Activated CD4-positive, alpha-beta T cell treated with anti-CD3 and anti-CD28 coated beads for 36 hours (primary cell): ENCODE results near the gene XRCC5. TPM values are rescaled to one million over a fixed set of nuclear protein-coding genes. Genes with fewer than 3 reads are reported as not detected.

Experiments
- ATAC-seq: fragments of 200-7000 bp; cut with Tn5 transposase; one replicate; pipeline ENCODE4 v1.10.0; 2021; ENCODE audit warnings: mild to moderate bottlenecking, moderate library complexity
- CTCF ChIA-PET: fragments of 350-600 bp; sonication (Branson Sonifier 250); formaldehyde crosslinking; loops from one replicate; lab custom pipeline; 2021; ENCODE audit warnings: antibody characterized with exemption; lab: Charles Lee
- POLR2A ChIA-PET: fragments of 350-600 bp; sonication (Branson Sonifier 250); formaldehyde crosslinking; loops from one replicate; lab custom pipeline; 2021; ENCODE audit warnings: antibody characterized with exemption, inconsistent platforms; lab: Charles Lee
- DNase-seq: peaks from one replicate; pipeline ENCODE4 v3.0.0-alpha.2; 2020
- H3K27ac Mint-ChIP-seq: one replicate; pipeline ENCODE4 v1.8.0; 2021; ENCODE audit warnings: mixed read lengths
- H3K27me3 Mint-ChIP-seq: one replicate; pipeline ENCODE4 v1.8.0; 2021; ENCODE audit warnings: mixed read lengths
- H3K36me3 Mint-ChIP-seq: one replicate; pipeline ENCODE4 v1.8.0; 2021; ENCODE audit warnings: low read depth, mixed read lengths
- H3K4me1 Mint-ChIP-seq: one replicate; pipeline ENCODE4 v1.8.0; 2021; ENCODE audit warnings: mixed read lengths
- H3K4me3 Mint-ChIP-seq: one replicate; pipeline ENCODE4 v1.8.0; 2021; ENCODE audit warnings: mild to moderate bottlenecking, moderate library complexity, mixed read lengths
- H3K9me3 Mint-ChIP-seq: one replicate; pipeline ENCODE4 v1.8.0; 2021; ENCODE audit warnings: low read depth, mixed read lengths
- intact Hi-C, 2 experiments: fragments of 100-400 bp; cut with DNase I in 1 of 2; cut with micrococcal nuclease in 1 of 2; formaldehyde crosslinking; loops; one replicate each; pipeline versions ENCODE4 v1.14.2 to v1.15.1; 2022 to 2024; cut with DNase I, micrococcal nuclease
- total RNA-seq, 2 experiments: library from RNA; stranded (reverse); gene quantifications; one replicate each; pipeline ENCODE4 v1.2.3, GENCODE V29; 2021

The XRCC5 gene
- total RNA-seq, 2 experiments from 2014 or later, result 395 to 536 TPM

- POLR2A ChIA-PET, result no interaction called here
- peaks cover 7% of the 10 kb centered on the region for H3K36me3 Mint-ChIP-seq
- CTCF ChIA-PET, result no interaction called here
- intact Hi-C loops, result loop anchor here in 1 of 2 experiments (5.0 kb wide), 2 partner anchors 126 to 186 kb away; no protein-coding TSS in a partner anchor
- H3K4me1 Mint-ChIP-seq, result peaks cover 48% of the 10 kb centered on the region
- H3K27me3 Mint-ChIP-seq, result no peaks in the 10 kb centered on the region
- H3K9me3 Mint-ChIP-seq, result no peaks in the 10 kb centered on the region
- H3K27ac Mint-ChIP-seq, result no peak overlapping the region
- no peak for DNase-seq
- no peak overlapping the region for H3K4me3 Mint-ChIP-seq
- no peak for ATAC-seq
Observed at GRCh38 chr2:216220976-216221375, 111.8 kb downstream of the XRCC5 start.

- ATAC-seq (peak; percentile 56), DNase-seq (no peak)
- Mint-ChIP-seq H3K27me3 (no peaks in the 10 kb centered on the region), H3K4me1 (peaks cover 43% of the 10 kb centered on the region), H3K36me3 (peaks cover 5% of the 10 kb centered on the region), H3K27ac (peak overlapping the region; percentile 83), H3K4me3 (no peak overlapping the region), H3K9me3 (no peaks in the 10 kb centered on the region)
- intact Hi-C loops, result loop anchor here (2.0 to 5.0 kb wide), 4 partner anchors 27 to 185 kb away; no protein-coding TSS in a partner anchor
- POLR2A ChIA-PET, result no interaction called here
- CTCF ChIA-PET, result interaction anchor here (0.6 to 2.1 kb wide), 6 partner anchors 9 to 207 kb away, joined by 3 to 9 read pairs (median 4); no protein-coding TSS in a partner anchor
Observed at GRCh38 chr2:216221811-216222210, 112.7 kb downstream of the XRCC5 start.

- peak; percentile 49 for DNase-seq
- Mint-ChIP-seq H3K9me3 (no peaks in the 10 kb centered on the region), H3K4me1 (peaks cover 33% of the 10 kb centered on the region), H3K27ac (peak overlapping the region; percentile 83), H3K27me3 (no peaks in the 10 kb centered on the region), H3K36me3 (peaks cover 2% of the 10 kb centered on the region), H3K4me3 (peak overlapping the region; percentile 5)
- peak; percentile 70 for ATAC-seq
- intact Hi-C loops, result loop anchor here (2.0 to 5.0 kb wide), 4 partner anchors 28 to 184 kb away; no protein-coding TSS in a partner anchor
- ChIA-PET CTCF (interaction anchor here (0.8 to 2.1 kb wide), 9 partner anchors 8 to 297 kb away, joined by 3 to 9 read pairs (median 3); partner anchors contain the start of gene SMARCAL1), POLR2A (interaction anchor here (1.0 kb wide), 1 partner anchor 279 kb away, joined by 3 read pairs; no protein-coding TSS in a partner anchor)
Observed at GRCh38 chr2:216222650-216223352, 113.7 kb downstream of the XRCC5 start.

- peaks cover 24% of the 10 kb centered on the region for H3K4me1 Mint-ChIP-seq
- no peak overlapping the region for H3K27ac Mint-ChIP-seq
- POLR2A ChIA-PET, result no interaction called here
- intact Hi-C loops, result loop anchor here in 1 of 2 experiments (5.0 kb wide), 2 partner anchors 123 to 183 kb away; no protein-coding TSS in a partner anchor
- no peaks in the 10 kb centered on the region for H3K9me3 Mint-ChIP-seq
- no peak for ATAC-seq
- H3K27me3 Mint-ChIP-seq, result no peaks in the 10 kb centered on the region
- H3K36me3 Mint-ChIP-seq, result no peaks in the 10 kb centered on the region
- no peak for DNase-seq
- H3K4me3 Mint-ChIP-seq, result no peak overlapping the region
- CTCF ChIA-PET, result no interaction called here
Observed at GRCh38 chr2:216224388-216224787, 115.2 kb downstream of the XRCC5 start.

- Mint-ChIP-seq H3K36me3 (peaks cover 10% of the 10 kb centered on the region), H3K4me1 (no peaks in the 10 kb centered on the region), H3K27me3 (no peaks in the 10 kb centered on the region), H3K9me3 (peaks cover 14% of the 10 kb centered on the region), H3K27ac (no peak overlapping the region), H3K4me3 (no peak overlapping the region)
- intact Hi-C loops, result no loop called here
- ChIA-PET POLR2A (no interaction called here), CTCF (interaction anchor here (0.6 to 0.7 kb wide), 2 partner anchors 14 to 18 kb away, joined by 3 read pairs; no protein-coding TSS in a partner anchor)
- no peak for ATAC-seq
- DNase-seq, result no peak
Observed at GRCh38 chr2:216229277-216229914, 120.2 kb downstream of the XRCC5 start.

- CTCF ChIA-PET, result no interaction called here
- intact Hi-C loops, result no loop called here
- no peaks in the 10 kb centered on the region for H3K4me1 Mint-ChIP-seq
Observed at GRCh38 chr2:216231867-216232266, 122.7 kb downstream of the XRCC5 start.

GRCh38 chr2:216232721-216233120 is 123.6 kb downstream of the XRCC5 start:
- POLR2A ChIA-PET, result no interaction called here
- DNase-seq (no peak), ATAC-seq (no peak)
- no peaks in the 10 kb centered on the region for H3K27me3 Mint-ChIP-seq
- H3K27ac Mint-ChIP-seq, result no peak overlapping the region
- H3K9me3 Mint-ChIP-seq, result peaks cover 14% of the 10 kb centered on the region
- intact Hi-C loops, result no loop called here
- H3K4me3 Mint-ChIP-seq, result no peak overlapping the region
- peaks cover 10% of the 10 kb centered on the region for H3K36me3 Mint-ChIP-seq
- no peaks in the 10 kb centered on the region for H3K4me1 Mint-ChIP-seq
- CTCF ChIA-PET, result no interaction called here

More at GRCh38 chr2:216231867-216232266, 122.7 kb downstream of the XRCC5 start:
- Mint-ChIP-seq H3K9me3 (peaks cover 14% of the 10 kb centered on the region), H3K27ac (no peak overlapping the region), H3K36me3 (peaks cover 10% of the 10 kb centered on the region), H3K4me3 (no peak overlapping the region), H3K27me3 (no peaks in the 10 kb centered on the region)
- ATAC-seq, result no peak
- DNase-seq, result no peak
- POLR2A ChIA-PET, result no interaction called here

- Mint-ChIP-seq H3K36me3 (peaks cover 10% of the 10 kb centered on the region), H3K27ac (no peak overlapping the region), H3K9me3 (peaks cover 14% of the 10 kb centered on the region), H3K4me3 (no peak overlapping the region), H3K27me3 (no peaks in the 10 kb centered on the region), H3K4me1 (no peaks in the 10 kb centered on the region)
- ChIA-PET POLR2A (no interaction called here), CTCF (no interaction called here)
- no peak for DNase-seq
- no peak for ATAC-seq
- intact Hi-C loops, result no loop called here
Observed at GRCh38 chr2:216233281-216233995, 124.3 kb downstream of the XRCC5 start.

GRCh38 chr2:216234106-216234505 is 125.0 kb downstream of the XRCC5 start:
- CTCF ChIA-PET, result no interaction called here
- intact Hi-C loops, result no loop called here
- H3K4me3 Mint-ChIP-seq, result no peak overlapping the region
- POLR2A ChIA-PET, result no interaction called here
- DNase-seq (no peak), ATAC-seq (no peak)
- peaks cover 14% of the 10 kb centered on the region for H3K9me3 Mint-ChIP-seq
- no peaks in the 10 kb centered on the region for H3K27me3 Mint-ChIP-seq
- no peaks in the 10 kb centered on the region for H3K4me1 Mint-ChIP-seq
- peaks cover 10% of the 10 kb centered on the region for H3K36me3 Mint-ChIP-seq
- H3K27ac Mint-ChIP-seq, result no peak overlapping the region

- no peaks in the 10 kb centered on the region for H3K27me3 Mint-ChIP-seq
- no peaks in the 10 kb centered on the region for H3K4me1 Mint-ChIP-seq
- no peak overlapping the region for H3K27ac Mint-ChIP-seq
- intact Hi-C loops, result no loop called here
- H3K9me3 Mint-ChIP-seq, result peaks cover 14% of the 10 kb centered on the region
- DNase-seq (no peak), ATAC-seq (no peak)
- ChIA-PET CTCF (no interaction called here), POLR2A (no interaction called here)
- peaks cover 10% of the 10 kb centered on the region for H3K36me3 Mint-ChIP-seq
- no peak overlapping the region for H3K4me3 Mint-ChIP-seq
Observed at GRCh38 chr2:216235462-216235861, 126.3 kb downstream of the XRCC5 start.

GRCh38 chr2:216235896-216236295 is 126.7 kb downstream of the XRCC5 start:
- Mint-ChIP-seq H3K27ac (no peak overlapping the region), H3K4me1 (no peaks in the 10 kb centered on the region), H3K4me3 (no peak overlapping the region), H3K9me3 (peaks cover 14% of the 10 kb centered on the region), H3K27me3 (no peaks in the 10 kb centered on the region), H3K36me3 (peaks cover 10% of the 10 kb centered on the region)
- intact Hi-C loops, result no loop called here
- no peak for DNase-seq
- ChIA-PET CTCF (no interaction called here), POLR2A (no interaction called here)
- ATAC-seq, result no peak
